ENCODE results near the gene ALDH1A1.
A peak's percentile ranks its signal among the peaks of the same experiment; 100 is the strongest.

The ALDH1A1 gene

DNA sequence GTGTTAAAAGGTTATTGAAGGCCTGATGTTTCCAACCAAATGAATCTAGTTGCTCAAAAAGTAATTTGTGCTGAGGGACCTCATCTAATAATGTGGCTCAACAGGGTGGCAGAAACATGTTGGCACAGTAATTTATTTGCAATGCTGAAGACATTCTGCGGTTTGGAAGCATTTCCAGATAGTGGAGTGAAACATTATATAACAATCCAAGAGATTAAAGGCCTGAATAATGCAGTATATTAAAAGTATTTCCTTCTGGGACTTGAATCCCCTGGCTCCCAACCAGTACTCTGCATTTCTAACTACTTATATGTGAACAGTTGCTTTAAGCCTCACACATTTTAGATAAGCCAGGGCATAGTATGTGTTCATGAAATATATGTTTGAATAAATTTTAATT is 25.9 kb upstream of the ALDH1A1 start:
- no peak for DNase-seq

DNA sequence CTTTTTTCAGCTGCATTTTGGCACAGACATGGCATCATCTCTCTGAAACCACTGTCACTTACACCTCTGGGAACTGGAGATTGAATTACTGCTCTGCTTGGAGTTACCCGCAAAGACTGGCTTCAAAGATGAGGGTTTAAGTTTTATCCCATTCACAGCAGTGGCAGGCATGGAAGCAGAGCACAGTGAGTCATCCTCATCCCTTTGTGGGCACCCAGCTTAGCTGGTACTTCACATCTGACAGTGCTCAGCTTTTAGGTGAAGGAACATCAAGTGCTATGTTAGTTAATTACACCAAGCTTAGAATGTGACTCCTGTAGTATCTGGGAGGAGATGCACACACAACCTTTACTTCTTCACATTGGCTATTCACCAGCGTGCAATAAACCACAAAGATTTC is 24.8 kb upstream of the ALDH1A1 start:
- DNase-seq: no peak

GRCh38 chr9:72974501-72974900 is 21.6 kb upstream of the ALDH1A1 start:
- no peak for DNase-seq

DNA sequence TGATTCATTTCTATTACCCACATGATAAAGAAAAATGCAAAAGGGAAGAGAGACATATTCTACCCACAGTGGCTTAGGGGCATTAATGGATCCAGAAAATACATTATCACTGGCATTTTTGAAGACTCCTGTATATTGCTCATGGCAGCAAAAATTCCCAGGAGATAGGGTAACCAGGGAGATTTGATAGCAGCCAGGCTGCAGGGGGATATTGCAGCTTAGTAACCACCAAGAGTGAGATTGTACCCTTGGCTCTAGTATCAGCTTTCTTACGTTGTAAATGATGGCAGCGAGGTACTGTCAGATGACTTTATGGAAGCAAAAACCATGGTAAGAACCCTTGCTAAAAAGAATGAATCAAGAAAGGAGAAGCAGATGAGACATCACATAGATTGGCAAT is 19.8 kb upstream of the ALDH1A1 start:
- DNase-seq: no peak

GRCh38 chr9:72971411-72971810 is 18.6 kb upstream of the ALDH1A1 start:
- no peak for DNase-seq

DNA sequence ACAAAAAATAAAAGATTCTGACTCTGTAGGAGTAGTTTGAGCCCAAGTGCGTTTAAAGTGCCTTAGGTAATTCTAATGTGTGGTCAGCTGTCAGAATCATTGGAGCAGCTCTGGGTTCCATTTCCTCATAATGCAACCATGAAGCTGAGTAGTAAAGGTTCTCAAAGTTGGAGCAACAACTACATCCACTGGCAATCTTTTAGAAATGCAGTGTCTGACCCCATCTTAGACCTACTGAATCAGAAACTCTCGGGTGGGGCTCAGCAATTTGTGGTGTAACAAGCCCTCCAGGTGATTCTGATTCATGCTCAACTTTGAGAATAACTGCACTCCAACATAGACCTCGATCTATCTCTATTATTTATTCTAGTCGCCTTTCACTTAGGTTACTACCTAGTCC is 7.6 kb upstream of the ALDH1A1 start:
- peak; percentile 52 for DNase-seq

GRCh38 chr9:72958485-72959281 is 5.8 kb upstream of the ALDH1A1 start:
- no peak for DNase-seq

- no peak for DNase-seq
Measured at GRCh38 chr9:72955571-72955970, 2.7 kb upstream of the ALDH1A1 start.

- no peak for DNase-seq
Measured at GRCh38 chr9:72955126-72955455, 2.2 kb upstream of the ALDH1A1 start.

- DNase-seq: peak; percentile 33
Measured at GRCh38 chr9:72954431-72955125, 1.7 kb upstream of the ALDH1A1 start.

DNA sequence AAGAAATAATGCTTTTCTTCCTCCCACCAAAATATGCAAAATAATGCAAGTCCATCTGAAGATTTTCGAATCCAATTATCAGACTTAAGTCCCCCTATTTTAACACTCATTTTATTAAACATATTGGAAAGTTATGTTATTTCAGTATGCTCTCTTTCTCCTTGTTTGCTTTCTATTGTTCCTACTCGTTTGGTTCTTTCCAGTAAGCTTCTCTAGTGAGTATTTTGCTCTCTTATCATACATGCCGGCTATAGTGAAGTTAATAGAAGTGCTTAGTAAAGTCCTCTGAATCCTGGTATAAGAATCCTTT is 517 bp downstream of the ALDH1A1 start:
- no peak for DNase-seq

- DNase-seq: peak; percentile 74
Measured at GRCh38 chr9:72951520-72952380, 1.1 kb downstream of the ALDH1A1 start.

- peak; percentile 45 for DNase-seq
Measured at GRCh38 chr9:72950875-72951442, 1.9 kb downstream of the ALDH1A1 start.

GRCh38 chr9:72949918-72950325 is 2.9 kb downstream of the ALDH1A1 start:
- no peak for DNase-seq

DNA sequence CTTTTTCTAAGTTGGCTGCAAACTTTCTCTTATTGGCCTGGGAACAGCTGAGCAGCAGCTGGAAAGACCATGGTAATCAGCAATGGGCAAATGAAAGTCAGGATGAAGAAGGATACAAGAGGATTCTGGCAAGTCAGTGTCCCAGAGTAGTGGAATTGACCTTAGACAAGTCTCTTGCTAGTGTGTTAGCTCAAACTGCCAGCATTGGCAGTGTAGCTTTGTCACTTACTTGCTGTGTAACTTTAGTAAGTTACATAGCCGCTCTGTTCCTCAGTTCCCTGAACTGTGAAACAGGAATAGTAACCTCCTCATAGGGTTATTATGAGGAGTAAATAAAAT is 3.6 kb downstream of the ALDH1A1 start:
- peak; percentile 37 for DNase-seq

- no peak for DNase-seq
Measured at GRCh38 chr9:72948575-72949243, 4.1 kb downstream of the ALDH1A1 start.

GRCh38 chr9:72947984-72948465 is 4.8 kb downstream of the ALDH1A1 start:
- peak; percentile 32 for DNase-seq

DNA sequence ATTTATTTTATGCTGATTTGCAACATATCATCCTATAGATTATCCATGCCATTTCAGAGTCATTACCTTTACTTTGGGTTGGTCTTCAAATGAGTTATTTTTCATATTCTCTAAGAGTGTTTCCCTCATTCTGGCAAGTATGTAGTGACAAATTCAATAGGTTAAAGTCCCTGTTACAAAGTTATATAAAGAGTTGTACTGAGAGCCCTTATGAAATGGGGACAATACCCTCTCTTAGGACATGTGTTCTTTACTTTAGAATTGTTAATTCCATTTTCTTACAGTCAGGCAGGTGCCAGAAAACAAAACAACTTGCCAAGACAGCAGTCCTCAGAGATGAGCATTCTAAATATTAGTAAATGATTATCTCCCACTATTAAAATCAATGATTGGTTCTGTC is 6.0 kb downstream of the ALDH1A1 start:
- DNase-seq: no peak

DNA sequence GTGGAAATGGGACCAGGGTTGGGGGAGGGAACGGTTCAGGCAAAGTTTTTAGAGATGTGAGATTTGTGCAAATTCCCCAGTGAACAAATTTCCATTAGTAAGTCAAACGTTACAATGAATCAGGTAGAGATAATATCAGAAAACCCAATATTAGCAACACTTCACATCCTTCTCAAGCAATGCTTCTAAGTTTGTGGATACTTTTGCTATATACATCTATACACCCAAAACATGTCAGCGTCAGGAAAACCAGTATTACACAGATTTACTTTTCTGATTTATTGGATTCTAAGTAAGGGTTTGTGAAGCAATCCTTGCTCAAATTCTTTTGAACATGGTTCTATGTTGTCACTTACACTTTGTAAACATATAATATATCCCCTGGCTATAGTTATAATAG is 6.5 kb downstream of the ALDH1A1 start:
- no peak for DNase-seq

DNA sequence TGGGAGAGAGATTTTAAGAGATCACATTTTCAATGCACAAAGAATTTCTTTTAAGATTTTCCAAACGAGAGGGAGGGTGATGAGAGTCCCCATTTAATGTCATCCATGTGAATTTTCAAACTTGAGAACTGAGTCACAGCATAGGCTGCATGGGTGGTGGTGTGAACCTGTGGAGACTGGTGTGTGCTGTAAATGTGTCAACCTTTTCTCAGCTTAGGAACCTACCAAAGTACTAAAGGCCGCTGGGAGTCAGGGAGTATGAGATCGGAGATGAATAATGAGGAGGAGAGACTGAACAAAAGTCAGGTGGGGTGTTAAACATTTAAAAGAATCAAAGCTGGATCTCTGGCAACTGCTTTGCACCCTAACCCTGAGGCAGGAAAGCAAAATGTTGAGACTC is 7.5 kb downstream of the ALDH1A1 start:
- no peak for DNase-seq

DNA sequence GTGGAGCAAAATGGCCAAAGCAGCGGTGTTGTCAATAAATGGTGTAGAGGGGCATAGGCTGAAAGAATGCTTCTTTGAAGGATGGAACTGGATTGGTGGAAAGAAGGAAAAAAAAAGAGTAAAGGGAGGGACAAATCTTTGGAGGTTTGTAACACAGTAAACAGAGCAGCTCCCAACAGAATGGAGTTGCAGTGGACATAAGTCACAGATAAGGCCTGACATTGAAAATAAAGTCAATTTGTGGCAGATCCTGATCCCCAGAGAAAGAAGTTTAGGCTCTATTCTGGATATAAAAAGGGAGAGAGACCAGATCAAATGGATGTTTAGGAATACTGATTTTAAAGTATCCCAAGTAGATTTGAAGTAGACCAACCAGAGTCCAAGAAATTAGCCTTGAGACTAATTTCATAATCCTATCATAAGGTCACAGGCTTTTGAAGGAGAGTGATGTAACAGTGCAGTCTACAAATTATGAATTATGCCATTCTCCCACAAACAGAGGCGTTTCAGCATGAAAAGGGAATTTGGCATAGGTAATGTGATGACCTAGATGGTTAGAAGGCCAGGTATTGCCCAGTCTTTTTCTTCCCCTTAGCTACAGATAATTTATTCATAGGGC is 8.9 kb downstream of the ALDH1A1 start:
- DNase-seq: no peak

DNA sequence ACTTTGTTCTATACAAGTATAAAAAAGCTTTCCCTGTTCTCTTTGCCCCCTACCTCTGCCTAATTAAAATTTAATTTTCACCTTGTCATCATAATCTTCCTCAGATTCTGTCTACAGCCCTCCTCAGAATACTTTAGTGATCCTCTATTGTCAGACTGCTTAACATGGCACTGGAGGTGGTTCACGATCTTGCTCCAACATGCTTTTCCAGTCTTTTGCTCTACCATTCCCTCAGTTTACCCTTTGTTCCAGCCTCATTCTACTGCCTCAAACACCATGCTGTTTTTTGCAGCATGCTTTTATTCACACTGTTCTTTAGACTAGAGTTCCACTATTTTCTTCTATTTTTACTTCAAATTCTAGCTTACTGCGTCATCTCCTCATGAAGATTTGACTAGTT is 10.4 kb downstream of the ALDH1A1 start:
- no peak for DNase-seq
